Thoracic aorta (tissue), 2 donors: ENCODE data around the gene ARPC1B. TPM values are rescaled to one million over a fixed set of nuclear protein-coding genes. Genes with fewer than 3 reads are reported as not detected.
"Not testable (repeated sequence)": the region's sequence is repeated elsewhere in the genome, so short reads cannot be mapped to it uniquely, and the experiment has no call there.

Experiments used
- ATAC-seq: fragments of 150-250 bp; one replicate; pipeline ENCODE4 v1.8.0; 2017; ENCODE audit warnings: low read depth; ENCODE audit not compliant: insufficient number of reproducible peaks, low FRiP score
- DNase-seq: peaks from one replicate; pipeline ENCODE4 v3.0.0-alpha.2; 2020; ENCODE audit warnings: low spot score
- H3K27ac ChIP-seq, 2 donors: fragments of 200-600 bp; sonication (generic); 1 replicate in 1 of 2; 2 replicates in 1 of 2; pipeline ENCODE4 v1.5.1; 2016; ENCODE audit warnings: mild to moderate bottlenecking in 2 of 2, moderate library complexity in 2 of 2
- H3K27me3 ChIP-seq: fragments of 200-600 bp; sonication (generic); replicated peaks from 2 replicates; pipeline ENCODE4 v1.6.0; 2016; ENCODE audit warnings: mild to moderate bottlenecking; ENCODE audit not compliant: insufficient read depth
- H3K36me3 ChIP-seq: fragments of 200-600 bp; sonication (generic); one replicate; pipeline ENCODE4 v1.5.1; 2016
- H3K4me1 ChIP-seq, 2 donors: fragments of 200-600 bp; sonication (generic); 1 replicate in 1 of 2; 2 replicates in 1 of 2; pipeline versions ENCODE4 v1.5.1 to v1.6.0; 2016; ENCODE audit warnings: low read depth in 2 of 2, mild to moderate bottlenecking in 1 of 2; ENCODE audit not compliant: control insufficient read depth in 1 of 2
- H3K4me3 ChIP-seq: fragments of 200-600 bp; sonication (generic); 2 replicates; pipeline ENCODE4 v1.5.1; 2016; ENCODE audit warnings: mild to moderate bottlenecking
- H3K9me3 ChIP-seq: fragments of 200-600 bp; sonication (generic); 2 replicates; pipeline ENCODE4 v1.5.1; 2016
- total RNA-seq, 2 donors: library from RNA; depleted of rRNA; stranded (reverse); fragments of >200 nt; gene quantifications; one replicate each; pipeline versions ENCODE4 v1.1.0 to v1.2.3, GENCODE V29; 2016
- TF ChIP-seq, protein P1 (sequence below): fragments of 200-600 bp; sonication (generic); IDR thresholded peaks from one replicate; pipeline ENCODE4 v1.5.1; 2019; ENCODE audit warnings: antibody characterized with exemption

Gene ARPC1B
- total RNA-seq, 2 donors from 2014 or later, result 266 to 350 TPM

- H3K27ac ChIP-seq, result no peak overlapping the region
- no peak overlapping the region for H3K4me3 ChIP-seq
- H3K9me3 ChIP-seq, result no peaks in the 10 kb centered on the region
- no peaks in the 10 kb centered on the region for H3K27me3 ChIP-seq
- peaks cover 10% of the 10 kb centered on the region for H3K36me3 ChIP-seq
- H3K4me1 ChIP-seq, result peaks cover 29 to 44% of the 10 kb centered on the region in 2 donors
- no peak for DNase-seq
- TF ChIP-seq, protein P1, sequence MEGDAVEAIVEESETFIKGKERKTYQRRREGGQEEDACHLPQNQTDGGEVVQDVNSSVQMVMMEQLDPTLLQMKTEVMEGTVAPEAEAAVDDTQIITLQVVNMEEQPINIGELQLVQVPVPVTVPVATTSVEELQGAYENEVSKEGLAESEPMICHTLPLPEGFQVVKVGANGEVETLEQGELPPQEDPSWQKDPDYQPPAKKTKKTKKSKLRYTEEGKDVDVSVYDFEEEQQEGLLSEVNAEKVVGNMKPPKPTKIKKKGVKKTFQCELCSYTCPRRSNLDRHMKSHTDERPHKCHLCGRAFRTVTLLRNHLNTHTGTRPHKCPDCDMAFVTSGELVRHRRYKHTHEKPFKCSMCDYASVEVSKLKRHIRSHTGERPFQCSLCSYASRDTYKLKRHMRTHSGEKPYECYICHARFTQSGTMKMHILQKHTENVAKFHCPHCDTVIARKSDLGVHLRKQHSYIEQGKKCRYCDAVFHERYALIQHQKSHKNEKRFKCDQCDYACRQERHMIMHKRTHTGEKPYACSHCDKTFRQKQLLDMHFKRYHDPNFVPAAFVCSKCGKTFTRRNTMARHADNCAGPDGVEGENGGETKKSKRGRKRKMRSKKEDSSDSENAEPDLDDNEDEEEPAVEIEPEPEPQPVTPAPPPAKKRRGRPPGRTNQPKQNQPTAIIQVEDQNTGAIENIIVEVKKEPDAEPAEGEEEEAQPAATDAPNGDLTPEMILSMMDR, result no peak
- ATAC-seq, result no peak
Observed at GRCh38 chr7:99331002-99331401, 43.5 kb upstream of the ARPC1B start.

GRCh38 chr7:99339595-99339994 lies 34.9 kb upstream of the ARPC1B start:
- no peaks in the 10 kb centered on the region for H3K9me3 ChIP-seq
- peaks cover 37% of the 10 kb centered on the region for H3K36me3 ChIP-seq
- no peak overlapping the region for H3K4me3 ChIP-seq
- no peak for DNase-seq
- peak overlapping the region; percentile 88 to 94 for H3K27ac ChIP-seq
- H3K4me1 ChIP-seq, result peaks cover 10 to 35% of the 10 kb centered on the region in 2 donors
- TF ChIP-seq, protein P1, result no peak
- ATAC-seq, result no peak
- H3K27me3 ChIP-seq, result no peaks in the 10 kb centered on the region

GRCh38 chr7:99340659-99341058 lies 33.9 kb upstream of the ARPC1B start:
- H3K4me1 ChIP-seq, result peaks cover 18 to 45% of the 10 kb centered on the region in 2 donors
- no peak overlapping the region for H3K4me3 ChIP-seq
- peaks cover 35% of the 10 kb centered on the region for H3K36me3 ChIP-seq
- peak overlapping the region; percentile 88 to 94 for H3K27ac ChIP-seq
- TF ChIP-seq, protein P1, result no peak
- H3K27me3 ChIP-seq, result no peaks in the 10 kb centered on the region
- H3K9me3 ChIP-seq, result no peaks in the 10 kb centered on the region
- ATAC-seq (peak; percentile 53), DNase-seq (no peak)

DNA sequence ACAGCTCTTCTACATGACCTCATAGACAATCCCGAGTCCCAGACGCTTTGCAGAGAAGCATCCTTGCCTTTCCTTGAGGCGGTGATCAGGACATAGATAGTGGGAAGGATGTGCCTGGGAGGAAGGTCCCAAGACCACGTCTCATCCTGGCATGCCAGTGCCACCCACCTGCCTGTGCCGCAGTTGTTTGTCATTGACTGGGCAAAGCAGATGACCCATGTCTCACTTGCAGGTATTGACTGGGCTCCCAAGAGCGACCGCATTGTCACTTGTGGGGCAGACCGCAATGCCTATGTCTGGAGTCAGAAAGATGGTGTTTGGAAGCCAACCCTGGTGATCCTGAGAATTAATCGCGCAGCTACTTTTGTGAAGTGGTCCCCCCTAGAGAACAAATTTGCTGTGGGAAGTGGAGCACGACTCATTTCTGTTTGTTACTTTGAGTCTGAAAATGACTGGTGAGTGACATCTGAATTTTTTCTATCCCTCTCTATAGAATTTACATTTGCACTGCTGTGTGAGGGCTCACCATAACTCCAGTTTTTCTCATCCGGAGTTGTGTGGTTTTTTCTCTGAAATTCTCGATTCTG lies 30.4 kb upstream of the ARPC1B start:
- Histone ChIP-seq H3K4me1 (peaks cover 20 to 49% of the 10 kb centered on the region in 2 donors), H3K27ac (peak overlapping the region; percentile 34 to 72), H3K9me3 (no peaks in the 10 kb centered on the region), H3K4me3 (no peak overlapping the region), H3K27me3 (no peaks in the 10 kb centered on the region), H3K36me3 (peaks cover 27% of the 10 kb centered on the region)
- no peak for ATAC-seq
- DNase-seq, result no peak
- TF ChIP-seq, protein P1, result no peak

DNA sequence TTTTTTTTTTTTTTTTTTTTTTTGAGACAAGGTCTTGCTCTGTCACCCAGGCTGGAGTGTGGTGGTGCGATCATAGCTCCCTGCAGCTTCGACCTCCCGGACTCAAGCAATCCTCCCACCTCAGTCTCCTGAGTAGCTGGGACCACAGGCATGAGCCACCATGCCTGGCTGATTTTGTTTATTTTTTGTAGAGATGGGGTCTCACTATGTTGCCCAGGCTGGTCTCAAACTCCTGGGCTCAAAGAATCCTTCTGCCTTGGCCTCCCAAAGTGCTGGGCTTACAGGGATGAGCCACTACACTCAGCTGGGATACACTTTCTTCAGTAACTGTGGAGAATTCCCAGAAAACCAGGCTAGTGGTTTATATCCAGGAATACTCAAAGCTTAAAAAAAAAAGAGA lies 23.9 kb upstream of the ARPC1B start:
- H3K27me3 ChIP-seq, H3K4me1 ChIP-seq, ATAC-seq, DNase-seq, H3K4me3 ChIP-seq, H3K27ac ChIP-seq, H3K9me3 ChIP-seq: not testable (repeated sequence)
- H3K36me3 ChIP-seq, result peaks cover 61% of the 10 kb centered on the region

- no peaks in the 10 kb centered on the region for H3K9me3 ChIP-seq
- ATAC-seq, result no peak
- no peaks in the 10 kb centered on the region for H3K27me3 ChIP-seq
- H3K36me3 ChIP-seq, result peaks cover 72% of the 10 kb centered on the region
- no peaks in the 10 kb centered on the region for H3K4me1 ChIP-seq
- DNase-seq, result no peak
- TF ChIP-seq, protein P1, result no peak
- H3K27ac ChIP-seq, result no peak overlapping the region
- H3K4me3 ChIP-seq, result no peak overlapping the region
Observed at GRCh38 chr7:99352247-99352646, 22.3 kb upstream of the ARPC1B start.
